GM23248 (cell line): ENCODE results near the gene PC. TPM values are rescaled to one million over a fixed set of nuclear protein-coding genes. Genes with fewer than 3 reads are reported as not detected.

Source experiments
- DNase-seq: peaks from one replicate; pipeline ENCODE4 v3.0.0-alpha.2; 2015
- H2AFZ ChIP-seq: fragments of 200-600 bp; sonication (generic); 2 replicates; pipeline ENCODE4 v1.6.1; 2016; ENCODE audit warnings: antibody characterized with exemption
- H3F3A ChIP-seq: fragments of 200-600 bp; sonication (generic); 2 replicates; pipeline ENCODE4 v1.6.1; 2016; ENCODE audit warnings: mild to moderate bottlenecking, antibody characterized with exemption, mixed run types; ENCODE audit not compliant: insufficient read depth
- H3K27ac ChIP-seq: fragments of 200-600 bp; sonication (generic); 2 replicates; pipeline ENCODE4 v1.5.1; 2016; ENCODE audit warnings: mild to moderate bottlenecking
- H3K27me3 ChIP-seq: fragments of 200-600 bp; sonication (generic); replicated peaks from 2 replicates; pipeline ENCODE4 v1.6.1; 2016; ENCODE audit warnings: mild to moderate bottlenecking; ENCODE audit not compliant: insufficient read depth
- H3K36me3 ChIP-seq: fragments of 200-600 bp; sonication (generic); 2 replicates; pipeline ENCODE4 v1.6.1; 2016; ENCODE audit warnings: low read depth, mild to moderate bottlenecking
- H3K4me1 ChIP-seq: fragments of 200-600 bp; sonication (generic); 2 replicates; pipeline ENCODE4 v1.6.1; 2016; ENCODE audit warnings: mild to moderate bottlenecking; ENCODE audit not compliant: insufficient read depth
- H3K4me2 ChIP-seq: fragments of 200-600 bp; sonication (generic); one replicate; pipeline ENCODE4 v1.6.1; 2016; ENCODE audit warnings: mild to moderate bottlenecking; ENCODE audit not compliant: unreplicated experiment
- H3K4me3 ChIP-seq: fragments of 200-600 bp; sonication (generic); 2 replicates; pipeline ENCODE4 v1.5.1; 2016; ENCODE audit warnings: mild to moderate bottlenecking
- H3K79me2 ChIP-seq: fragments of 200-600 bp; sonication (generic); 2 replicates; pipeline ENCODE4 v1.6.1; 2016; ENCODE audit warnings: mild to moderate bottlenecking; ENCODE audit not compliant: insufficient read depth
- H3K9ac ChIP-seq: fragments of 200-600 bp; sonication (generic); 2 replicates; pipeline ENCODE4 v1.6.1; 2016; ENCODE audit warnings: mild to moderate bottlenecking
- H3K9me2 ChIP-seq: fragments of 200-600 bp; sonication (generic); 2 replicates; pipeline ENCODE4 v1.6.1; 2016; ENCODE audit warnings: mixed run types, mild to moderate bottlenecking, moderate library complexity; ENCODE audit not compliant: insufficient read depth
- H3K9me3 ChIP-seq: fragments of 200-600 bp; sonication (generic); one replicate; pipeline ENCODE4 v1.6.1; 2017; ENCODE audit warnings: low read depth
- H4K20me1 ChIP-seq: fragments of 200-600 bp; sonication (generic); 2 replicates; pipeline ENCODE4 v1.6.0; 2016; ENCODE audit not compliant: insufficient read depth
- EZH2 ChIP-seq: fragments of 200-600 bp; sonication (generic); IDR thresholded peaks from 2 replicates; pipeline ENCODE4 v1.6.1; 2018; ENCODE audit warnings: antibody characterized with exemption, mild to moderate bottlenecking; ENCODE audit not compliant: insufficient read depth, poor library complexity, severe bottlenecking
- EZH2phosphoT487 ChIP-seq: fragments of 200-600 bp; sonication (generic); IDR thresholded peaks from 2 replicates; pipeline ENCODE4 v1.6.1; 2018; ENCODE audit warnings: antibody characterized with exemption, moderate library complexity, mild to moderate bottlenecking, low read depth; ENCODE audit not compliant: insufficient read depth
- WGBS, 2 experiments: methylation state at CpG; one replicate each; pipeline ENCODE4 v1.1.6; 2015 to 2017; ENCODE audit warnings: low lambda C conversion rate in 2 of 2, low coverage in 1 of 2; ENCODE audit errors: missing lambda C conversion rate in 2 of 2; 5-methylcytosine and 5-hydroxymethylcytosine counted together
- in situ Hi-C: fragments of 300-500 bp; cut with MboI; formaldehyde crosslinking; loops from 2 replicates; pipeline ENCODE4 v1.15.0; 2020
- polyA plus RNA-seq: library from polyadenylated mRNA; unstranded; fragments of >200 nt; fragmentation: Nextera tagmentation; extraction: Ambion mirVana; gene quantifications from 2 replicates; pipeline ENCODE4 v1.2.1, GENCODE V29; 2016
- total RNA-seq: library from RNA; depleted of rRNA; stranded (reverse); fragments of >200 nt; shearing (Covaris generic); gene quantifications from 2 replicates; pipeline ENCODE4 v1.2.3, GENCODE V29; 2014

Gene PC
- total and polyA plus RNA-seq, 2 experiments from 2014 or later: 16.4 to 16.6 TPM

- Histone ChIP-seq H2AFZ (peak within 1 kb of the TSS; percentile 76), H3K27ac (peak within 1 kb of the TSS; percentile 80), H3K27me3 (no peaks in the 10 kb centered on the region), H3K9ac (peak within 1 kb of the TSS; percentile 90), H3K36me3 (no peaks in the 10 kb centered on the region), H3K79me2 (peaks cover 10% of the 10 kb centered on the region; the same call in 1 of the 2 replicates), H3K9me2 (no peaks in the 10 kb centered on the region), H3F3A (no peaks in the 10 kb centered on the region), H3K4me3 (peak within 1 kb of the TSS; percentile 85), H4K20me1 (no peaks in the 10 kb centered on the region), H3K4me2 (peak within 1 kb of the TSS; percentile 73), H3K9me3 (no peaks in the 10 kb centered on the region), H3K4me1 (peaks cover 6% of the 10 kb centered on the region; the same call in 1 of the 2 replicates)
- no peak for TF ChIP-seq EZH2phosphoT487
- TF ChIP-seq EZH2: no peak
- DNase-seq: peak; percentile 77
- WGBS, 2 experiments: 0 to 1% methylated on average over 32 to 36 of the region's 103 CpGs
- in situ Hi-C loops: no loop called here
These were observed 101.5 kb downstream of the PC start, which contains the start of gene LRFN4 for GRCh38 chr11:66856496-66857233. TSS of gene LRFN4 (plus strand) at chr11:66857064. CDS start at chr11:66857745, 681 bp downstream.

GRCh38 chr11:66855574-66856495 lies 102.3 kb downstream of the PC start:
- in situ Hi-C loops: no loop called here
- DNase-seq: peak; percentile 97
- Histone ChIP-seq H3K27me3 (no peaks in the 10 kb centered on the region), H2AFZ (peak overlapping the region; percentile 76), H3K4me3 (peak overlapping the region; percentile 85), H3K4me2 (peak overlapping the region; percentile 73), H3F3A (no peaks in the 10 kb centered on the region), H3K9me2 (no peaks in the 10 kb centered on the region), H3K36me3 (no peaks in the 10 kb centered on the region), H3K4me1 (peaks cover 6% of the 10 kb centered on the region; the same call in 1 of the 2 replicates), H3K27ac (peak overlapping the region; percentile 80), H3K9me3 (no peaks in the 10 kb centered on the region), H3K9ac (peak overlapping the region; percentile 90), H3K79me2 (peaks cover 10% of the 10 kb centered on the region; the same call in 1 of the 2 replicates), H4K20me1 (no peaks in the 10 kb centered on the region)
- no peak for TF ChIP-seq EZH2phosphoT487
- no peak for TF ChIP-seq EZH2
- 5 to 14% methylated on average over 20 to 46 of the region's 51 CpGs for WGBS, 2 experiments

GRCh38 chr11:66854729-66855211 lies 103.4 kb downstream of the PC start:
- H3F3A ChIP-seq: no peaks in the 10 kb centered on the region
- no peak overlapping the region for H3K4me2 ChIP-seq
- H4K20me1 ChIP-seq: no peaks in the 10 kb centered on the region
- no peaks in the 10 kb centered on the region for H3K9me3 ChIP-seq
- in situ Hi-C loops: no loop called here
- H3K4me1 ChIP-seq: peaks cover 6% of the 10 kb centered on the region; the same call in 1 of the 2 replicates
- 95 to 97% methylated on average over 15 of the region's 15 CpGs for WGBS, 2 experiments
- no peak for DNase-seq
- no peak overlapping the region for H3K4me3 ChIP-seq
- no peaks in the 10 kb centered on the region for H3K27me3 ChIP-seq
- TF ChIP-seq EZH2: no peak
- TF ChIP-seq EZH2phosphoT487: no peak
- no peak overlapping the region for H2AFZ ChIP-seq
- no peaks in the 10 kb centered on the region for H3K36me3 ChIP-seq
- peaks cover 10% of the 10 kb centered on the region; the same call in 1 of the 2 replicates for H3K79me2 ChIP-seq
- H3K9ac ChIP-seq: no peak overlapping the region
- no peak overlapping the region for H3K27ac ChIP-seq
- H3K9me2 ChIP-seq: no peaks in the 10 kb centered on the region

- Histone ChIP-seq H3K4me2 (no peak overlapping the region), H4K20me1 (no peaks in the 10 kb centered on the region), H3F3A (no peaks in the 10 kb centered on the region), H2AFZ (no peak overlapping the region), H3K4me1 (peaks cover 6% of the 10 kb centered on the region; the same call in 1 of the 2 replicates), H3K9me3 (no peaks in the 10 kb centered on the region), H3K9ac (no peak overlapping the region), H3K79me2 (peaks cover 10% of the 10 kb centered on the region; the same call in 1 of the 2 replicates), H3K36me3 (no peaks in the 10 kb centered on the region), H3K27me3 (no peaks in the 10 kb centered on the region), H3K9me2 (no peaks in the 10 kb centered on the region), H3K27ac (no peak overlapping the region), H3K4me3 (no peak overlapping the region)
- WGBS, 2 experiments: 98 to 100% methylated on average over 11 to 12 of the region's 12 CpGs
- no peak for DNase-seq
- in situ Hi-C loops: no loop called here
- TF ChIP-seq EZH2phosphoT487 (no peak), EZH2 (no peak)
These were observed 103.9 kb downstream of the PC start for GRCh38 chr11:66854231-66854661.
